ENCODE data around the gene DACH1. TPM values are rescaled to one million over a fixed set of nuclear protein-coding genes. Genes with fewer than 3 reads are reported as not detected.

Gene DACH1
- total and polyA plus RNA-seq, 12 donors: 1.2 to 5.2 (median 2.6) TPM

DNA sequence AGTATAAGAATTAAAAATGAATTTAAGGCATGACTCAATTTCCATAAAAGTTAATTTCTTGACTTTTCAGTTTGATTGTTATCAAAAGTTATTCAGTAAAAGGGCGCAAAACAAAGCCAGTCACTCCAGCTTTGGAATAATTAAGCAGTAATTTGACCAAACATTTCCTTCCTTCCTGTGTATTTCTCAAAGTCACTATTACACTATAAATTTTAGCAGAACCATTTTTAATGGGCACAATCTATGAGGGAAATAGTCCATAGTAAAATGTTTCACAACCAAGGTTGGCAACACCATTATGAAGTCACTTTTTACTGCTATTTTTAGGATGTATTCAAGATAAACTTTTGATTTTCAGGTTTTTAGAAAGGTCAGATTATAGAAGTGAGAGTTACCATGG lies 91.0 kb downstream of the DACH1 start:
- TF ChIP-seq, protein P1, sequence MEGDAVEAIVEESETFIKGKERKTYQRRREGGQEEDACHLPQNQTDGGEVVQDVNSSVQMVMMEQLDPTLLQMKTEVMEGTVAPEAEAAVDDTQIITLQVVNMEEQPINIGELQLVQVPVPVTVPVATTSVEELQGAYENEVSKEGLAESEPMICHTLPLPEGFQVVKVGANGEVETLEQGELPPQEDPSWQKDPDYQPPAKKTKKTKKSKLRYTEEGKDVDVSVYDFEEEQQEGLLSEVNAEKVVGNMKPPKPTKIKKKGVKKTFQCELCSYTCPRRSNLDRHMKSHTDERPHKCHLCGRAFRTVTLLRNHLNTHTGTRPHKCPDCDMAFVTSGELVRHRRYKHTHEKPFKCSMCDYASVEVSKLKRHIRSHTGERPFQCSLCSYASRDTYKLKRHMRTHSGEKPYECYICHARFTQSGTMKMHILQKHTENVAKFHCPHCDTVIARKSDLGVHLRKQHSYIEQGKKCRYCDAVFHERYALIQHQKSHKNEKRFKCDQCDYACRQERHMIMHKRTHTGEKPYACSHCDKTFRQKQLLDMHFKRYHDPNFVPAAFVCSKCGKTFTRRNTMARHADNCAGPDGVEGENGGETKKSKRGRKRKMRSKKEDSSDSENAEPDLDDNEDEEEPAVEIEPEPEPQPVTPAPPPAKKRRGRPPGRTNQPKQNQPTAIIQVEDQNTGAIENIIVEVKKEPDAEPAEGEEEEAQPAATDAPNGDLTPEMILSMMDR (IDR thresholded peaks at IDR 0.05): no peak
- H3K27me3 ChIP-seq: no peaks in the 10 kb centered on the region
- intact Hi-C loops (cut with DNase I): loop anchor here in 1 of 10 donors (10.0 kb wide), 1 partner anchor 89 kb away; the partner anchor contains the start of gene DACH1
- DNase-seq (no peak), ATAC-seq (no peak)
- no peak overlapping the region for H3K4me3 ChIP-seq
- WGBS, 2 donors: 51 to 86% methylated on average over 1 of the region's 1 CpG
- no peaks in the 10 kb centered on the region for H3K9me3 ChIP-seq
- no peaks in the 10 kb centered on the region for H3K36me3 ChIP-seq
- no peak overlapping the region for H3K27ac ChIP-seq
- H3K4me1 ChIP-seq: peaks cover 0 to 29% (median 0%) of the 10 kb centered on the region in 9 donors

DNA sequence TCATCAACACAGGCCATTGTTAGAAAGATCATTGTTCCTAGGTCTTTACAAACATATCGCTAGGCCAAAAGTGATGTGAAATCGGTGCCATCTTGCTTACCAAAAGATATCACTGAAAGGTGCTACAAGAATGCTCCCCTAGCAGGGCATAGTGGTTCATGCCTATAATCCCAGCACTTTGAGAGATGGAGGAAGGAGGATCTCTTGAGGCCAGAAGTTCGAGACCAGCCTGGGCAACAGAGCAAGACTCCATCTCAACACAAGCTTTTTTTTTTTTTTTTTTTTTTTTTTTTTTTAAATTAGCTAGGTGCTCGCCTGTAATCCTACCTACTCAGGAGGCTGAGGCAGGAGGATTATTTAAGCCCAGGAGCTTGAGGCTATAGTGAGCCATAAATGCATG lies 92.1 kb downstream of the DACH1 start:
- H3K9me3 ChIP-seq: no peaks in the 10 kb centered on the region
- intact Hi-C loops (cut with DNase I): loop anchor here in 1 of 10 donors (10.0 kb wide), 1 partner anchor 90 kb away; the partner anchor contains the start of gene DACH1
- H3K27me3 ChIP-seq: no peaks in the 10 kb centered on the region
- DNase-seq (no peak), ATAC-seq (no peak)
- H3K4me1 ChIP-seq: peaks cover 0 to 29% (median 0%) of the 10 kb centered on the region in 9 donors
- TF ChIP-seq, protein P1 (IDR thresholded peaks at IDR 0.05): no peak
- no peak overlapping the region for H3K27ac ChIP-seq
- WGBS, 2 donors: 91 to 95% methylated on average over 4 of the region's 4 CpGs
- no peaks in the 10 kb centered on the region for H3K36me3 ChIP-seq
- H3K4me3 ChIP-seq: no peak overlapping the region

DNA sequence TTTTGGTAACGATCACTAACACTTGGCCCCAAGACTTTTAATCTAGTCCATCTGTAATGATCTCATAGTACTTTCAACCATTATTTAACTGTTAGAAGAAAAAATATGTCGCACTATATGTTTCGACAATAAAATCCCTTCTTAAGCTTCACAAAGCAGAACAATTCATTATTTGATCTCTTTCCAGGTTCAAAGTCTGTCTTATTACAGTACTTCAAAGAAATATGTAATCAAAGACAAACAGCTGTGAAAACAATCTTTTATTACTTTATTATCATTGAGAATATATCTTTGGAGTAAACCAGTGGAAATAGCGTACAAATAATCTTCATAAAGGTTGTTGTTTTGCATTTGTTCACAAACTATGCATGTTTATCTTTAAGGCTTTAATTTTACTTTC lies 93.5 kb downstream of the DACH1 start:
- TF ChIP-seq, protein P1 (IDR thresholded peaks at IDR 0.05): no peak
- Histone ChIP-seq H3K27ac (no peak overlapping the region), H3K4me1 (peaks cover 0 to 34% (median 0%) of the 10 kb centered on the region in 9 donors), H3K4me3 (no peak overlapping the region), H3K27me3 (no peaks in the 10 kb centered on the region), H3K9me3 (no peaks in the 10 kb centered on the region), H3K36me3 (no peaks in the 10 kb centered on the region)
- intact Hi-C loops (cut with DNase I): loop anchor here in 1 of 10 donors (10.0 kb wide), 1 partner anchor 91 kb away; the partner anchor contains the start of gene DACH1
- ATAC-seq (no peak), DNase-seq (no peak)
- WGBS, 2 donors: 73 to 77% methylated on average over 4 of the region's 4 CpGs

DNA sequence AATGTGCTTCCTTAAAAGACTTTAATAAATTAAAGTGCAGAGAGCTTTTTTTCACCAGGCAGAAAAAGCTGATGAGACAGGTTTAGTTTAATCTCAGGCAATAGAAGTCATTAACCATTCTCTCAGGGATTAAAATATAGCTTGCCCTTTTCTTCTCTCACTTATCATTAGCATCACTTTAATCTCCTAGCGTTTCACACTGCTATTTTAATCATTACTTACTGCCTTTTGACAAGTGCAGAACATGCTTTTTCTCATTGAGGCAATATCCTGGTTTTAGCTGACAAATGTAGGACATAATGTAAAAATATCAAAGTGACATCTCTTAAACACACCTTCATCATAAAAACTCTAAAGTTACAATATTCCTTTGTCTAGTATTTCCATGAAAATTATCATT lies 94.6 kb downstream of the DACH1 start:
- DNase-seq (no peak), ATAC-seq (no peak)
- intact Hi-C loops (cut with DNase I): loop anchor here in 1 of 10 donors (10.0 kb wide), 1 partner anchor 92 kb away; the partner anchor contains the start of gene DACH1
- no peaks in the 10 kb centered on the region for H3K36me3 ChIP-seq
- WGBS, 2 donors: 18 to 35% methylated on average over 1 of the region's 1 CpG
- H3K4me3 ChIP-seq: no peak overlapping the region
- H3K27me3 ChIP-seq: no peaks in the 10 kb centered on the region
- H3K9me3 ChIP-seq: no peaks in the 10 kb centered on the region
- TF ChIP-seq, protein P1 (IDR thresholded peaks at IDR 0.05): no peak
- no peak overlapping the region for H3K27ac ChIP-seq
- H3K4me1 ChIP-seq: peaks cover 0 to 35% (median 0%) of the 10 kb centered on the region in 9 donors

Data from heart right ventricle (tissue), 16 donors.